Measurements from ENCODE around the gene GPM6B.
"Not testable (repeated sequence)": the region's sequence is repeated elsewhere in the genome, so short reads cannot be mapped to it uniquely, and the experiment has no call there.

Gene GPM6B

DNA sequence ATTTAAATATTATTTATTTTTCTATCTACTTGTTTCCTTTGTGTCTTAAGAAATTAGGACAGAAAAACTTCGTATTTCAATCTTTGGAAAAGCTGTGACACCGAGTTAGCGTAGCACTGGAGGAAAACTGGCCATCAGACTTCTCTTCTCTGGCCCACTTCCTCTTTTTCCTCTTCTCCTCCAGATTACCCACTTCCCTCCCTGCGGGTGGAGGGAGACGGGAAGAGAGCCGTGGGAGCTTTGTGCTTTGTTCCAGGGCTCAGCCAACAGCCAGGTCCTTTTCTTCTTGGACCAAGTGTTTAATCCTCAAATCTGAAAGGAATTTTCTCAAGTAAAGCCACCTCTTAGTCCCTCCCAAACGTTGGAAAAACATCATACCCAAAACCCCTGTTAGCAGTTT, 52.6 kb downstream of the GPM6B start:
- no peak for DNase-seq (ENCODE audit: low read depth)

DNA sequence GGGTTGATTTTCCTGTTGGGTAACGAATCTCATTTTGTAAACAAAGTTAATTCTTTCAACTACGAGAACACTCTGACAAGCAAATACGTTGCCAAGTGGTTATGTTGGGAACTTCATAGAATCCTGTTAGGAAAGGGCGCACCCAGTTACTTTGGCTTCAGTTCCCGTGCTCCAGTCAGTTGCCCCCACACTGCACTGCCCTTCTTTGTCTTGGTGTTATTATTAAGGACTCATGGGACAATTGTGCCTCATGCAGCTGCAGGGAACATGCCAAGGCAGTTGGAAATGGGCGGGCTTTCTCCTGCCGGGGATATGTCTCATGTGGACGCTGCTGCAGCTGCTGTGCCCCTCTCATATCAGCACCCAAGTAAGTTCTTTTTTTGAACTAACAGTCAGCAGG, 53.4 kb downstream of the GPM6B start:
- no peak for DNase-seq (ENCODE audit: low read depth)

DNA sequence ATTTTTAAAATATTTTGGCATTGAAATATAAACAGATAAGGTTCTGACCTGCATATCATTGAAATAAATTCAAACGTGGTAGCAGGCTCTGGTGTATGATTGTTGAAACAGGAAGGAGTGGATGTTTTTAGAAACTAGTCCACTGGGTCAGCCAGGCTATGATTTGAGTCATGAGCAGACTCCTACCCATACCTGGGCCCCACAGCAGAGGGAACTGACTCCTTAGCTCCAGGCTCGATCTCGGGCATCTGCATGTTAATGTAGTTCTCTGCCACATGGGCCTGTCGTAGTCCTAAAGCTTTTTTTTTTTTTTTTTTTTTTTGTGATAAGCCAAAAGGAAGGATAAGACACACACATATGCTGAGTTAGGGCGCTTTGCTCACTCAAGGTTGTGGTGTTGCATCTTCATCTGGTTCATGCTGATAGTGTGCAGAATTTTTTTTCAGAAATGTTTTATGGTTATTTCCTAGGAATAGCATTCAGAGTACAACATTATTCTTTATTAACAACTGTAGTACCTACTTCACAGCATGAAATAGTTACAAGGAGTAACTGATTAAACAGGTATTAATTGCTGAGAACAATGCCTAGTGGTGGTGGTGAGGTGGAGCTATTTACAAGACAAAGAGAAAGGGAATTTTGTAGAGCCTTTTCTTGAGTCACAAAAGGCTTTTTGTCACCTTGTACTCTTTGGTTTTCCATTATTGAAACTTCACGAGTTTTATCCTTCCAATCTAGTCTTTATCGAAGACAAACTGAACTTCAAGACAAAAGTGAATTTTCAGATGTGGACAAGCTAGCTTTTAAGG, 55.1 kb downstream of the GPM6B start:
- no peak for DNase-seq (ENCODE audit: low read depth)

DNA sequence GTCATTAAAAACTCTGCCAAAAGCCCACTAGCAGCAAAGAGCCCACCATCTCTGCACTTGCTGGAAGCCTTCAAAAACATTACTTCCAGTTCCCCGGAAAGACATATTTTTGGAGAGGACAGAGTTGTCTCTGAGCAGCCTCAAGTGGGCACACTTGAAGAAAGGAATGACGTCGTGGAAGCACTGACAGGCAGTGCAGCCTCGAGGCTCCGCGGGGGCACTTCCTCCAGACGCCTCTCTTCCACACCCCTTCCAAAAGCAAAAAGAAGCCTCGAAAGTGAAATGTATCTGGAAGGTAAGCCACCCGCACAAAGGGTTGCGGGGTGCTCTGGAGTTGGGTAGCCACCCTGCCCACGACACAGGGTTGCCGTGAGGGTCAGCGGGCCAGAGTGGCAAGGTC, 56.5 kb downstream of the GPM6B start:
- no peak for DNase-seq (ENCODE audit: low read depth)

DNA sequence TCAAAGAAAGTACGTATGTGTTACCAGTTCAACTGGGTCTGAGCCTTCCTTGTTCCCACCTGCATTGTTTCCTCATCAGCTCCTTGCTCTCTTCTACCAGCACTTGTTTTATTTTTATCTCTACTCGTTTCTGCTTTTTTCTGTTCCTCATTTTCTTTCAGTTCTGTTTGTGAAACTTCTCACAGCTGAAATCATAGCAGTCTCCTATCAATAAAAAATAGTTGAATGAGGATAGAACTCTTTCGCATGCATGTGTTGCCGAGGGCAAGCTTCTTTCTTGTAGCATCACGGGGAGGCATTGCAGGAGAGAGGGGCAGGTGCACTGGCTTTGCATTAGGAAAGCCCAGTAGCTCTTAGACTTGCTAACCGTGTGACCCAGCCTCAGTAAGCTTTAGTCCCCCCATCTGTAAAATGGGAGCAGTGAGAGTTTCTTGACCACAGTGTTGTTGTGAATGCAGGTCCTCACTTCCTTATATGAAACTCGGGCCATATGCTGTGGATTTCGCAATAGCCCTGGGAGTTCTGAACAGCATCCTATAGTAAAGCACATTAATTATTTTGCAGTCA, 57.7 kb downstream of the GPM6B start:
- DNase-seq (ENCODE audit: low read depth): no peak

DNA sequence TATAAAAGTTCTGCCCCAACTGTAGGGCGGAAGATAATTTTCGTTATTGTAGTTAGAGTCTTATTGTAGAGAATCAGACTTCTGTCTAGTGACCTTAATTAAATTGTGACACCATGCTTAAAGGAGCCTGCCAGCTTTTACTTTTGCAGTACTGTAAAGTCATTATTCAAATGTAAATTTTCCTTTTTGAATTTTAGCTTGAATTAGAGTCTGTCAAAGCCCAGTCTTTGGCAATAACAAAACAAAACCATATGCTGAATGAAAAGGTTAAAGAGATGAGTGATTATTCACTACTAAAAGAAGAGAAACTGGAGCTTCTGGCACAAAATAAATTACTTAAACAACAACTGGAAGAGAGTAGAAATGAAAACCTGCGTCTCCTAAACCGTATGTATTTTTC, 60.5 kb downstream of the GPM6B start:
- no peak for DNase-seq (ENCODE audit: low read depth)

DNA sequence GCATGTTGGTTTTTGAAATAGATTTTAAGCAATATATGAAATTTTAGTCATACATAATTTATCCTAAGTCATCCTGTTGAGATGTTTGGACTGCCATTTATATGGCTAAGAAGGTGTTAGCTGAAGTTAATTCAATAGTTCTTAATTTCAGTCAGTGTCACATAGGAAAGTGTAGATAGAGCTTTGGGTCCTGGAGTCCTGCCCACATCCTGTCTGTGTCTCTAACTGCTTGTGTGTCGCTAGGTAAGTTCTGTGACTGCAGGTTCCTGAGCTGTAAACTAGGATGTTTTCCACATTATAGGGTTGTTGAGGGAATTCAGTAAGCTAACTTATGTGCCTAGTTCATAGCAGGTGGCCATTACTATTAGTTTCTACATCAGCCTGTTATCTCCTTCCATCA, 61.6 kb downstream of the GPM6B start:
- DNase-seq (ENCODE audit: low read depth): no peak

DNA sequence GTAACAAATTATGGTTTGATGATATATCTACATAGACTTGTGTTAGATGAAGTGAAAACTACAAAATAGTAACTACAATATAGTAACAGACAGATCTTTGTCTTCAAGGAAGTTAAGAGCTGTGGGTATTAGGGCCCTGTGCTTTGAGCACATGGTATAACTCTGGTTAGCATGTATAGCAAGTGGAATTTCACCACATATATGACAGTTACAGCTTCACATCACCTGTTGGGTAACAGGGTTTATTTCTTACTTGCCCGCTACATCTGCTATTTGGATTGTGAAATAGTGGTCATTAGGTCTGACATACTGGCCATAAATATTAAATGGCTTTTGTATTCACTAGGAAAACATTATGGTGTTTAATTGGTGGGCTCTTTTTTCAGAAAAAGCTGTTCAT, 62.1 kb downstream of the GPM6B start:
- no peak for DNase-seq (ENCODE audit: low read depth)

DNA sequence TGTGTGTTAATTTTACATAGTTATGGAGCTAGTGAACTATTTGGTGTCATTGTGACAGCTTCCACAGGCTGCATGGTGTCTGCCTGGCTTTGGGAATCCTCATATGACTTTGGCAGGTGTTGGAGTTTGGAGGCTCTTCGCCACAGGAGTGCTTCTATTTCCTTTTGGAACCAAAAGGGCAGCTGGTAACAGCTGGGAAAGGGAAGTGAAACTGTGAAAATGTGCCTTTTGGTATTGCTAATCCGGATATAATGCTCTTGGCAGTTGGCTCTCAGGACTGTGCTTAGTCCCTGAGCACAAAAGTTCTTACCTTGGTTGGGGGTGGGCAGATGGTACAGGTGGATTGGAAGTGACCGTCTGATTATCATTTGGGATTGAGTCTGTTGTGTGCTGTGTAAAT, 64.2 kb downstream of the GPM6B start:
- no peak for DNase-seq (ENCODE audit: low read depth)

DNA sequence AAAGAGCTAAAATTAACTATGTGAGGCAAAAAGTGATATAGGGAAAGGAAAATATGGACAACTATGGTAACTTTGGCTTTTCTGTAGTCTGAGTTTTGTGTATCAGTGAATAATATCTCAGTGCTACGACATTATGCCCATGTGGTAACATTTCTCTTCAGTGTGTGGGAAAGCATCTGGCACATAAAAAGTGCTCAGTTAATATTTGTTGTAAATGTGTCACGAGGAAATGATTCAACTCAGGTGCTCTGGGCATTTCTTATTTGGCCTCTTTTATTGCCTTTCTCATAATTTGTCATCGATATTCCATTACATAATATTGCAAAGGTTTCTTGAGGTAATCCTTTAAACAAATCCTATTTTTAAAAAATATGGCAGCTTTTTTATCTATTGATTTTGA, 64.8 kb downstream of the GPM6B start:
- no peak for DNase-seq (ENCODE audit: low read depth)

DNA sequence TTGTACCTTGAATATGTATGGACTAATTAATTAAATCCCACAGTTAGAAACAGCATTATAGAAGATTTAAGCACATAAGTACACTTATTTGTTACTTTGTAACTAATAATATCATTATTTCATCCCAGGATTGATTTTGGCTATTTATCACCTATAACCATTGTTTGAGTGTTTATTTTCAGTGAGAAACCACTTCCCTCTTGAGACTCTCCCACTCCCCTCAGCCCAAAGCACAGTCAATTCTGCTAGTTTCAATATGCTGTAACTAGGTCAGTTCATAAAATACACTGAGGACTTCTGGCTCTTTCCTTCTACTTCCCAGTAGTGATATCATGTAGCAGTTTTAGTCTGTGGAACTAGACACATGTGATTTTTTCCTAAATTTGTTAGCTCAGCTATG, 66.1 kb downstream of the GPM6B start:
- DNase-seq (ENCODE audit: low read depth): no peak

DNA sequence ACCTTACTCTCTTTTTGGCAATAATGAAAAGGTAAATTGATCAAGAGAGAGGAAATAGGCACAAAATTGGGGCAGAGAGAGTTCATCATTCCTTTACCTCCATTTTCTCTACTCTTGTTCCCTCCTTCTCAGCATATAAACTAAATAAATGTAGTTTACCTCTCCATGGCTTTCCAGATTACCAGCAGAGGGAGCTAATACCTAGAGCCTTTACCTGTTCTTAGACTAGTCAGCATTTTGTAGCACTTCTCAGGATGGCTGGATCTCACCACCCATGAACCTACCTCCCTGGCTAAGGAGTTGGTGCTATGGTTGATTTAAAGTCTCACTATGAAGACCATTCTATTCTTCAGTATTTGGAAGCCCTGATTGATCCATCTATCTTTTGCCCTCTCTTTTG, 66.7 kb downstream of the GPM6B start:
- no peak for DNase-seq (ENCODE audit: low read depth)

DNA sequence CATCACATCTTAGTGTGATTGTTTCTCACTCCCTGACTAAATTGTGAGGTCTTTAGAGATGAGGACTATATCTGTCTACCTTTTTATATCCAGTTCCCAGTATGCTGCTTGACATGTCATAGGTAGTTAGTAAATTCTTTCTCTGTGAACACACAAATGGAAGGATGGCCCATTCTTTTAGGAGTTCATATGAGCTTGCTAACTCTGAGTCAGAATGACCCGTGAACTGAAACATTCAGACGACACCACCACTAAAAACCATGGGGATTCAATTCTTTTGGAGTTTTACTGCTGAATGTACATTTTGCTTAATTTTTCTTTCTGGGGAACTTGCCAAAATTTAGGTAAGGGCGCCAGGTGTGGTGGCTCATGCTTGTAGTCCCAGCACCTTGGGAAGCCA, 68.4 kb downstream of the GPM6B start:
- no peak for DNase-seq (ENCODE audit: low read depth)

DNA sequence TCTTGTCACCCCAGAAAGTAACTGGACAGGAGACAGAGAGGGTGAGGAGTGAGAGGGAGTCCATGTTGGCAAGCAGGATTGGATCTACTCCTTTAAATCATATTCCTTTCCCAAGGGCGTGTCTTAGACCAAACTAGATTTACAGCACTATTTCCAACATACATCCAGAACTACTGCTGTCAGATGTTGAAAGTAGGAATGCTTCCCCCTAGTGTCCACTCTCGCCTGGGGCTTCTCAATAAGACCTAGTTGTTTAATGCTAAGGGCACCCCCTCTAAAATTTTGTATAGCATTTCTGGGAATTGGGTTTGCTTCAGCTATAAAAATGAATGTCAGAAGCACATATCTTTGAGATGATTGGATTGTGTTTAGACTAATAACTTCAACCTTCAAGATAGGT, 69.1 kb downstream of the GPM6B start:
- DNase-seq (ENCODE audit: low read depth): no peak

DNA sequence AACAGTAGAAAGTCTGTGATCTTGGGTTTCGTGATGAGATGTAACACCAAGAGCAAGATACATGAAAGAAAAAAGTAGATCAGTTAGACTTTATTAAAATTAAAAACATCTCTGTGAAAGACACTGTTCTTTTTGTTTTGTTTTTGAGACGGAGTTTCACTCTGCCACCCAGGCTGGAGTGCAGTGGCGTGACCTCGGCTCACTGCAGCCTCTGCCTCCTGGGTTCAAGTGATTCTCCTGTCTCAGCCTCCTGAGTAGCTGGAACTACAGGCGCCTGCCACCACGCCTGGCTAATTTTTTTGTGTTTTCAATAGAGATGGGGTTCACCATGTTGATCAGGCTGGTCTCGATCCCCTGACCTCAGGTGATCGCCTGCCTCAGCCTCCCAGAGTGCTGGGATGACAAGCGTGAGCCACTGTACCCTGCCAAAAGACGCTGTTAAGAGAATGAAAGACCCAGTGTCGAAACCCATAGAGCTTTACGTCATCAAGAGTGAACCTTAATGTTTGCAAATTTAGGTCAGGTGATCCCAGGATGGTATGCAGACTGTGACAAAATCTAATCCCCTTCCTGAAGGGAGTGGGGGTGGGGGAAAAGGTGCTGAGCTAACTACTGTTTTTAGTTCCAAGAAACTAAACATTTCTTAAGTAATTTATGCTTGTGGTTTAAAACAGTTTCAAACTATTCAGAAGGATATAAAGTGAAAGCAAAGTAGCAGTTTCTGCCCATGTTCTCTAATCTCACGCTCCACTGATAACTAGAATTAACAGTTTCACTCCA, 74.3 kb downstream of the GPM6B start:
- DNase-seq (ENCODE audit: low read depth): no peak

DNA sequence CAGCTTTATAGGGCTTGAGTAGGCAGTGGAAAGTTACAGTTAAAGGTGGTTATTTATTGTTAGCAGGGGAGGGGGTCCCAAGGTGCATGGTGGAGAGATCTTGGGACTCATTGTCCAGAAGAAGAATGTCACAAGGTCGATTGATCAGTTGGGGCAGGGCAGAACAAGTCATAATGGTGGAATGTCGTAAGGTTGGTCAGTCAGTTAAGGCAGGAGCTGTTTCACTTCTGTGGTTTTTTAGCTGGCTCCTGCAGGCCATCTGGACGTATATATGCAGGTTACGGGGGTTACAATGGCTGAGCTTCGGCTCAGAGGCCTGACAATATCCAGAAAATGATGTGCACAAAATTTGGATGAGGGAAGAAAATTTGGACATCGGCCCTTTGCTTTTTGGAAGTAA, 75.2 kb downstream of the GPM6B start:
- no peak for DNase-seq (ENCODE audit: low read depth)

DNA sequence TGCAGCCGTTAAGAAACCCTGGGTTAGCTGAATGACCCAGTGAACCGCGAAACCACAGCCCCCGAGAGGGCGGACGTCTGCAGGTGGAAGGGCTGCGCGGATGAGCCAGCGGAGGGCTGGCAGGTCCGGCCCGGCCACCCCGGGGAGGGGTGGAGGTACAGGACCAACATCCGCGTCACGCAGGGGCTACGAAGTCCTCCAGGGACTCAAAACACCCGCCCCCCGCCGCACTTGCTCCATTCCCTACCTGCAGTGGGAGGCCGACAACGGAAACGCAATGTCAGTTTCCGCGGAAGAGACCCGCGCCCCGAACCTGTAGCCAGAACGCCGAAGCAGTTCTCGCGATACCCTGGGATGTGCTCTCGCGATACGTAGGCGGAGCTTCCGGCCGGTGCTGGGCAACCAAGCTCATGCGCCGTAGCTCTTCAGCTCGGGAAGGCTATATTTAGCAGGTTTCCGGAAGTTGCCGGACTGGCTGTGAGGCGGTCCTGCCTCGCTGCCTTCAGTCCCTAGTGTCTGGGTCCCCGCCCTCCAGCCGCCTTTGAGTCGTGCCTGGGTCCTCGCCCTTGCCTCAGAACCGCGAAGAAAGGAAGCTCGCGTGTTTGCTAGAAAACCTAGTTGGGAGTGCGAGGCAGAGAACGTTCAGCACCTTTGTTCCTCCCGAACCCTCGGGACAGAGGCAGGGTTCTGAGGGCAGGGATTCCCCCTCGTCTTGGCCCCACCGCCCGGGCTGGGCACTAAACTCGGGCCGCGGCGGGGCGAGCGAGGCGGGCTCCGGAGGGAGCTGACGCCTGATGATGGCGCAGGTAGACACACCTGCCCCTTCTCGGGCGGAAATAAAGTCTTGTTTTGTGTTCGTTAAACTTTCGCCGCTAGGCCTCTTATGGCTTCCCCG, 82.4 kb downstream of the GPM6B start, which contains the start of the genes OFD1 and TRAPPC2:
Gene OFD1, plus strand, starts transcription at position 471 of the 895 bp plus-strand sequence. Its CDS starts 324 bp downstream, at position 795.
Gene TRAPPC2, minus strand, starts transcription at position 343 of the 895 bp plus-strand sequence. CDS start 14,657 bp downstream, outside the sequence.
- peak; percentile 81 for DNase-seq (ENCODE audit: low read depth)

DNA sequence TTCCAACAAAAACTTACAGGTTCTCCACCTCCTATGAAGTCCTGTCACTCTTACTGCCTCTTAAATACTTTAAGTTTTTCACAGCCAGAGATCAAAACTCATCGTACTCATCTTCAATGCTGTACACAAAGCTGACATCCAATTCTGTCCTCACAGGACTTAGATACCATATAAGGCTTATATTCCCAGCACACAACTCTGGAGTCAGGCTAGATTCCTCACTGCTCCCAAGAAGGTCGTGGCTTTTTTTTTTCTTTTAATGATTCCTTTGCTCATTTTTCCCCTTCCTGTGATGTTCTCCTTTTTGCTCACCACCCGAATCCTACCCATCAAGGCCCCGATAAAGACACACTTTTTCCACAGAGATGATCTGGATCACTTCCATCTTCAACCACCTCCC, 83.4 kb downstream of the GPM6B start:
- no peak for DNase-seq (ENCODE audit: low read depth)

DNA sequence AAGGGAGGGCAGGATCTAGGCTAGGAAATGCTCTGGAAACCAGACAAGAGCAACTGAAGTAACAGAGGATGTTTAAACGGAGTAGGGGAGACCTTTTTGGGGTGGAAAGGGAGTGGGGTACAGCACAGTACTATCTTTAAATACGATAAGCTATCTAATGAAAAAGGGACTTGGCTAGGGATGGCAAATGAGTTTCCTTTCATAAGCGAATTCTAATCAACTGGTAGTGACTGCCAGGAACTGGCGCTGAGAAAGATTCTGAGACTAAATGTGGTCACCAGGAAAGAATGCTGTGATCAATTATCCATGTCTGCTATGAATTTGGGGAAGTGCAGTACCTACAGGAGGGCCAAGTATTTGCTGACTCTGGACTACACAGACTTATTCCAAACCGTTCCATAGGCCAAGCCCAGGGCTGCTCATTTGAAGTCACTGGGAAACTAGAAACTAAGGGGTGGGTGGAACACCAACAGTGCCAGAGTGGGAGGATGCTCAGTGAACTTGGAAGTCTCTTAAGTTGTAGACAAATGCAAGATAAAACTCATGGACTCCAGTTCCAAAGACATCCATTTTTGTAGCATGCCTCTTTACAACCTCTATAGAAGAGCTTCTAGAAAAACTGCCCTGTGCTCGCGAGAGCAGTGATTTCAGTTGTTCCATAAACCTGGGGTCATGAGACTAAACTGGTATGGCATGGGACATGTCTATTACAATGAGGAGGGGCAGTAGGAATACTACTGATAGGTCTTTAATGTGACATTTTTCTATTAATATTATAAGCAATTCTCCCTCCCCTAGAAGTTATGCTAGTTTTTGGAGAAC, 84.4 kb downstream of the GPM6B start:
- DNase-seq (ENCODE audit: low read depth): no peak

DNA sequence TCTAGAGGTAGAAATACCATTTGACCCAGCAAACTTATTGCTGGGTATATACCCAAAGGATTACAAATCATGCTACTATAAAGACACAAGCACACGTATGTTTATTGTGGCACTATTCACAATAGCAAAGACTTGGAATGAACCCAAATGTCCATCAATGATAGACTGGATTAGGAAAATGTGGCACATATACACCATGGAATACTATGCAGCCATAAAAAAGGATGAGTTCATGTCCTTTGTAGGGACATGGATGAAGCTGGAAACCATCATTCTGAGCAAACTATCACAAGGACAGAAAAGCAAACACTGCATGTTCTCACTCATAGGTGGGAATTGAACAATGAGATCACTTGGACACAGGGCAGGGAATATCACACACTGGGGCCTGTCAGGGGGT, 86.4 kb downstream of the GPM6B start:
- not testable (repeated sequence) for DNase-seq (ENCODE audit: low read depth)

DNA sequence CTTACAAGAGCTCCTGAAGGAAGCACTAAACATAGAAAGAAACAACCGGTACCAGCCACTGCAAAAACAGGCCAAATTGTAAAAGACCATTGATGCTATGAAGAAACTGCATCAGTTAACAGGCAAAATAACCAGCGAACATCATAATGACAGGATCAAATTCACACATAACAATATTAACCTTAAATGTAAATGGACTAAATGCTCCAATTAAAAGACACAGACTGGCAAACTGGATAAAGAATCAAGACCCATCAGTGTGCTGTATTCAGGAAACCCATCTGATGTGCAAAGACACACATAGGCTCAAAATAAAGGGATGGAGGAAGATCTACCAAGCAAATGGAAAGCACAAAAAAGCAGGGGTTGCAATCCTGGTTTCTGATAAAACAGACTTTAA, 90.3 kb downstream of the GPM6B start:
- not testable (repeated sequence) for DNase-seq (ENCODE audit: low read depth)
